Esophagus (tissue), 2 donors: ENCODE measurements around the gene HIBCH. TPM values are rescaled to one million over a fixed set of nuclear protein-coding genes. Genes with fewer than 3 reads are reported as not detected.
"Not testable (repeated sequence)": the region's sequence is repeated elsewhere in the genome, so short reads cannot be mapped to it uniquely, and the experiment has no call there.

ENCODE experiments used
- H3K27ac ChIP-seq, 2 donors: one replicate each; pipeline ENCODE4 v1.5.1; 2013; ENCODE audit warnings: low read depth in 2 of 2, mild to moderate bottlenecking in 2 of 2, inconsistent platforms in 1 of 2, low read length in 1 of 2, moderate library complexity in 1 of 2
- H3K27me3 ChIP-seq, 2 donors: one replicate each; pipeline ENCODE4 v1.6.1; 2013; ENCODE audit warnings: low read length in 2 of 2, control low read depth in 1 of 2, mild to moderate bottlenecking in 1 of 2; ENCODE audit not compliant: insufficient read depth in 2 of 2, control insufficient read depth in 1 of 2
- H3K36me3 ChIP-seq, 2 donors: one replicate each; pipeline ENCODE4 v1.6.1; 2013; ENCODE audit warnings: low read length in 1 of 2; ENCODE audit not compliant: control insufficient read depth in 2 of 2, insufficient read depth in 2 of 2
- H3K4me1 ChIP-seq, 2 donors: one replicate each; pipeline ENCODE4 v1.6.1; 2013; ENCODE audit warnings: low read length in 1 of 2; ENCODE audit not compliant: control insufficient read depth in 2 of 2, insufficient read depth in 2 of 2
- H3K4me3 ChIP-seq, 2 donors: one replicate each; pipeline ENCODE4 v1.5.1; 2013; ENCODE audit warnings: low read length in 2 of 2, mild to moderate bottlenecking in 2 of 2, low read depth in 1 of 2, moderate library complexity in 1 of 2
- H3K9me3 ChIP-seq, 2 donors: one replicate each; pipeline ENCODE4 v1.6.1; 2013; ENCODE audit warnings: mild to moderate bottlenecking in 2 of 2, low read depth in 1 of 2, low read length in 1 of 2, moderate library complexity in 1 of 2; ENCODE audit not compliant: control insufficient read depth in 2 of 2, insufficient read depth in 1 of 2
- WGBS, 2 donors: extraction: QIAGEN DNeasy Blood & Tissue Kit; methylation state at CpG; one replicate each; pipeline ENCODE4 v1.1.7; 2013; 5-methylcytosine and 5-hydroxymethylcytosine counted together
- polyA plus RNA-seq, 2 donors: library from polyadenylated mRNA; stranded (reverse); fragments of 200-250 nt; gene quantifications; one replicate each; pipeline ENCODE4 v1.2.3, GENCODE V29; 2013
- donor health status: healthy with polysubstance abuse.
- donor health status: Bipolar disorder and iron deficiency.

Gene HIBCH
- 10 to 100 TPM; 17.5 to 32.4 TPM for polyA plus RNA-seq

DNA sequence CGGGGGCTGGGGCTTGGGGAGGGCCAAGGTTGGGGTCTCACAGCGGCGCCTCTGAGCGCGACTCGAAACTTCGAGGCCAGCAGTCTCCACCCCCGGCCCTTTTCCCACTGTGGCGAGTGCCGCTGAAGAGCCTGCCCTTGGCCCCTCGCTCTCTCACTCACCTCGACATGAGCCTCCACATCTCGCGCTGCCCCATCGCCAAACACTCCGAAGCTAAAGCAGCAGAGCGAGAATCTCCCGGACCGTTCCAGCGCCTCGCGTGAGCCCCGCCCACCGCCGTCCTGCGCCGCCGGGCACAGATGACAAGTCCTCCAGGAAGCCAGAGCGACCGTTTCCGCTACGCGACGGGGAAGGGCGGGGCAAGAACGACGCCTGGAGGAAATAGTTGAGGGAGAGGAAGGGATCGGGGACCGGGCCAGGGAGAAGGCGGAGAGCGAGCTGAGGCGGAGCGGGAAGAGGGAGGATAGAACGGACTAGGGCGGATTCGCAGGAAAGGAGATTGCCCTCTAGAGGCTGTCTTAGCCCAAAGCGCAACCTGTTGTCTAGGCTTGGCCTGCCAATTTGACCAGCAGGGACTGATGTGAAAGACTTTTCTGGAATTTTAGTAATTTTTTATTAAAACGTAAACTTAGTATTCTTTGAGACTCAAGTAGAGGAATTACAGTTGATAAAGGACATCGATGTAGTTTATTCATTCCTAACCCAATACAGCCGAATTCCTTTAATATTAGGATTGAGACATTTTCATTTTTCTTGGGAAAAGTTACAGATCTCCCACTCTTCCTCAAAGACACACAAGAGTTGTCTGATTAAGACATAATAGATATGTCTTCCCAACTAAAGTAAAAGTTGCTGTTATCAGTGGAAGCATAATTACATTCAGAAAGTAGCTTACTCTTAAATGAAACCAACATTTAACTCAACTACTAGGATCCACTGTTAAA lies at the start of gene HIBCH:
TSS of gene HIBCH (minus strand) at position 272 of the 944 bp plus-strand sequence. CDS start at position 196, 76 bp downstream.
- Histone ChIP-seq H3K27ac (peak within 1 kb of the TSS; percentile 89 to 90), H3K9me3 (no peaks in the 10 kb centered on the region), H3K36me3 (no peaks in the 10 kb centered on the region), H3K27me3 (no peaks in the 10 kb centered on the region), H3K4me1 (peaks cover 0 to 4% of the 10 kb centered on the region in 2 donors), H3K4me3 (peak within 1 kb of the TSS; percentile 70 to 73)
- WGBS, 2 donors = 1% methylated on average over 42 to 50 of the region's 50 CpGs

- no peaks in the 10 kb centered on the region for H3K4me1 ChIP-seq
- WGBS, 2 donors = 88 to 95% methylated on average over 4 of the region's 4 CpGs
- H3K27ac ChIP-seq = no peak overlapping the region
- H3K4me3 ChIP-seq = no peak overlapping the region
- H3K9me3 ChIP-seq = no peaks in the 10 kb centered on the region
- H3K27me3 ChIP-seq = no peaks in the 10 kb centered on the region
- H3K36me3 ChIP-seq = peaks cover 5 to 8% of the 10 kb centered on the region in 2 donors
Observed at GRCh38 chr2:190367091-190367490, 47.5 kb upstream of the HIBCH start.

- Histone ChIP-seq H3K4me1 (no peaks in the 10 kb centered on the region), H3K36me3 (peaks cover 5 to 8% of the 10 kb centered on the region in 2 donors), H3K27me3 (no peaks in the 10 kb centered on the region), H3K27ac (no peak overlapping the region), H3K4me3 (no peak overlapping the region), H3K9me3 (no peaks in the 10 kb centered on the region)
- 88 to 94% methylated on average over 11 of the region's 11 CpGs for WGBS, 2 donors
Observed at GRCh38 chr2:190366248-190366753, 46.7 kb upstream of the HIBCH start.

DNA sequence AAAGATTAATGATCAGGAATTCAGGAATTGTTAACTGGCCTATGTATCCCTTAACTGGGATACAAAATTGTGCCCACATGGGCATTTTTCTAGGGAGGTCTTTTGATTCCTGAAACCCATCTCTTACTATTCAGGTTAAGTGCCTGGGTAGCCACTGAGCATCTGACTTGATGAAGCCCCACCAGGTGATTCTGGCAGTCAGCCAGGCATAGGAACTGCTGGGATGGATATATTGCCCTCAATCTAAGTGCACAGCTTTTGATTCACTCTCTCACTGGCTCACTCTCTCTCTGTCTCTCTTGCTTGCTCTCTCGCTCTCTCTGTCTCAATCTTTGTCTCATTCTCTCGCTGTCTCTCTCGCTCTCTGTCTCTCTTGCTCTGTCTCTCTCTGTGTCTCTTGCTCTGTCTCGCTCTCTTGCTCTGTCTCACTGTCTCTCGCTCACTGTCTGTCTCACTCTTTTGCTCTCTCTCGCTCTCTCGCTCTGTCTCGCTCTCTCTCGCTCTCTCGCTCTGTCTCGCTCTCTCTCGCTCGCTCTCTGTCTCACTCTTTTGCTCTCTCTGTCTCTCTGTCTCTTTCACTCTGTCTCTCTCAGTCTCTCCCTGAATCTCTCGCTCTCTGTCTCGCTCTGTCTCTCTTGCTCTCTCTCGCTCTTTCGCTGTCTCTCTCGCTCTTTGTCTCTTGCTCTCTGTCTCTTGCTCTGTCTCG lies 46.0 kb upstream of the HIBCH start:
- WGBS, 2 donors = 88 to 96% methylated on average over 19 of the region's 19 CpGs
- H3K27me3 ChIP-seq = no peaks in the 10 kb centered on the region
- no peak overlapping the region for H3K4me3 ChIP-seq
- H3K36me3 ChIP-seq = peaks cover 0 to 5% of the 10 kb centered on the region in 2 donors
- H3K4me1 ChIP-seq = no peaks in the 10 kb centered on the region
- no peaks in the 10 kb centered on the region for H3K9me3 ChIP-seq
- H3K27ac ChIP-seq = no peak overlapping the region

DNA sequence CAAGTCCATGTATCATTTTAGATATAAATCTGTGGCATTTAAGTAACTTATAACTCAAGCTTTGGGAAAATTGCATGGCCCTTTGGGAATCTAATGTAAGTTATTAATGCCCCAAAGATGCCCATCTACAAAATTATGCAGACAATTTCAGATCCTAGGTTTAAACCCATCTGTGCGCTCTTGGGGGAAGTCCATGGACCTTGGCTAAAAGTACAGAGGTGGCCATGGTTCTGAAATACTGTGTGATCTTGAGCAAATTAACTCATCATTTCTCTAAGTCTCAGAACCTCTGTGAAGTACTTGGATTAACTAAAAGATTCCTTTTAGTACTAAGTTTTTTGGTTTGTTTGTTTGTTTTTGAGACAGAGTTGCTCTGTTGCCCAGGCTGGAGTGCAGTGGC lies 43.3 kb upstream of the HIBCH start:
- no peaks in the 10 kb centered on the region for H3K4me1 ChIP-seq
- no peak overlapping the region for H3K27ac ChIP-seq
- H3K27me3 ChIP-seq = no peaks in the 10 kb centered on the region
- no peak overlapping the region for H3K4me3 ChIP-seq
- H3K36me3 ChIP-seq = peaks cover 0 to 3% of the 10 kb centered on the region in 2 donors
- 97 to 100% methylated on average over 1 of the region's 1 CpG for WGBS, 2 donors
- H3K9me3 ChIP-seq = no peaks in the 10 kb centered on the region

GRCh38 chr2:190361572-190361971 lies 41.9 kb upstream of the HIBCH start:
- Histone ChIP-seq H3K9me3 (no peaks in the 10 kb centered on the region), H3K4me1 (no peaks in the 10 kb centered on the region), H3K36me3 (no peaks in the 10 kb centered on the region), H3K4me3 (no peak overlapping the region), H3K27me3 (no peaks in the 10 kb centered on the region), H3K27ac (no peak overlapping the region)
- 47 to 72% methylated on average over 2 of the region's 2 CpGs for WGBS, 2 donors

DNA sequence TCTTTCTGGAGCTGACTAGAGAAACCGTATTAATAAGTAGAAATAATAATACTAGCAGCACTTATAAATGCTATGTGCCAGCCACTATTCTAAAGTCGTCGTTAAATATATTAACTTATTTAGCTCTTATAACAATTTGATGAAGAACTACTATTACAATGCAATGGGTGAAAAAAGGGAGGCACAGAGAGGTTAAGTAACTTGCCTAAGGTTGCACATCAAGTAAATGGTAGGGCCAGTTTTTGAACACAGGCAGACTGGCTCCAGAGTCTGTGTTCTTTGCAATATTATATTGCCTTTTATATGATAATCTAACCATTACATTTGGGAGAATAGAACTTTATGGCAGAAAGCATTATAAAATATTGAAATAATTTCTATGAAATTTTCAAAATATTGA lies 41.3 kb upstream of the HIBCH start:
- H3K27ac ChIP-seq = no peak overlapping the region
- no peaks in the 10 kb centered on the region for H3K27me3 ChIP-seq
- H3K36me3 ChIP-seq = no peaks in the 10 kb centered on the region
- no peak overlapping the region for H3K4me3 ChIP-seq
- WGBS, 2 donors = 88 to 91% methylated on average over 3 of the region's 3 CpGs
- H3K4me1 ChIP-seq = peaks cover 0 to 3% of the 10 kb centered on the region in 2 donors
- no peaks in the 10 kb centered on the region for H3K9me3 ChIP-seq

- no peaks in the 10 kb centered on the region for H3K27me3 ChIP-seq
- peaks cover 0 to 3% of the 10 kb centered on the region in 2 donors for H3K4me1 ChIP-seq
- no peak overlapping the region for H3K27ac ChIP-seq
- H3K36me3 ChIP-seq = no peaks in the 10 kb centered on the region
- no peaks in the 10 kb centered on the region for H3K9me3 ChIP-seq
- no peak overlapping the region for H3K4me3 ChIP-seq
Observed at GRCh38 chr2:190360561-190360960, 40.9 kb upstream of the HIBCH start.

DNA sequence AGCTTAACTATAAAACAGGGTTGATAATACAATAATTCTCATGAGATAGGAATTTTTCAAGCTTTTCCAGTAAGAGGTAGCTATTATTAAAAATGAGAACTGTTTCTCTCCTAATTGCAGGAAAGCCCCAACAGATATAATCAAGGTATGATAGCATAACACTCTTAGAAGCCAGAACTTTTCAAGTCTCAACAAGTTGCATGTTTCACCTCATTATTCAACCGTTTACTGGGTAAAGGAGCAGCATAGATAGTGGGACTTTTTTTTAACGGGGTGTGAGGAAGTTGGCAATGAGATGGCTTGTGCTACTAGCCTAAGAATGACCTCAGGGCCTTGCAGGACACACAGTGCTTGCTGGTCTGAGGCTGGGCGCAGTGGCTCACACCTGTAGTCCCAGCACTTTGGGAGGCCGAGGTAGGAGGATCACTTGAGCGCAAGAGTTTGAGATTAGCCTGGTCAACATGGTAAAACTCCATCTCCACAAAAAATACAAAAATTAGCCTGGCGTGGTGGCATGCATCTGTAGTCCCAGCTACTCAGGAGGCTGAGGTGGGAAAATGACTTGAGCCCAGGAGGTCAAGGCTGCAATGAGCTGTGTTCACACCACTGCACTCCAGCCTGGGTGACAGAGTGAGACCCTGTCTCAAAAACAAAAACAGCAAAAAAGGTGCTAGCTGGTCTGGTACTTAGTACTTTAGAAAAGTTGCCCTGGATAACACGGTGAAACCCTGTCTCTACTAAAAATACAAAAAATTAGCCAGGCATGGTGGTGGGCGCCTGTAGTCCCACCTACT lies 39.2 kb upstream of the HIBCH start:
- not testable (repeated sequence) for H3K27me3 ChIP-seq, H3K9me3 ChIP-seq, H3K36me3 ChIP-seq, H3K4me3 ChIP-seq, H3K4me1 ChIP-seq
- WGBS, 2 donors = 62 to 72% methylated on average over 8 of the region's 8 CpGs
- peak overlapping the region; percentile 66 to 87 for H3K27ac ChIP-seq
